Activated CD4-positive, alpha-beta T cell treated with anti-CD3 and anti-CD28 coated beads, Interleukin-2, amount 10 ng/mL, durations not matched to agents 24 days and 14 days (primary cell): Measurements from ENCODE around the gene OR1N2. TPM values are rescaled to one million over a fixed set of nuclear protein-coding genes. Genes with fewer than 3 reads are reported as not detected.
"Not testable (repeated sequence)": the region's sequence is repeated elsewhere in the genome, so short reads cannot be mapped to it uniquely, and the experiment has no call there.

Experiments used
- DNase-seq: peaks from one replicate; pipeline ENCODE4 v3.0.0; 2022
- H3K27ac Mint-ChIP-seq: one replicate; pipeline ENCODE4 v1.8.0; 2022; ENCODE audit warnings: mild to moderate bottlenecking, mixed read lengths
- H3K27me3 Mint-ChIP-seq: one replicate; pipeline ENCODE4 v1.8.0; 2022; ENCODE audit warnings: mixed read lengths
- H3K36me3 Mint-ChIP-seq: one replicate; pipeline ENCODE4 v1.8.0; 2022; ENCODE audit warnings: low read depth, mild to moderate bottlenecking, mixed read lengths
- H3K4me1 Mint-ChIP-seq: one replicate; pipeline ENCODE4 v1.8.0; 2021; ENCODE audit warnings: mixed read lengths
- H3K4me3 Mint-ChIP-seq: one replicate; pipeline ENCODE4 v1.8.0; 2022; ENCODE audit warnings: mild to moderate bottlenecking, moderate library complexity, mixed read lengths
- H3K9me3 Mint-ChIP-seq: one replicate; pipeline ENCODE4 v1.8.0; 2021; ENCODE audit warnings: mixed read lengths
- intact Hi-C: fragments of 100-400 bp; cut with micrococcal nuclease; formaldehyde crosslinking; loops from one replicate; pipeline ENCODE4 v1.15.1; 2023
- total RNA-seq: library from RNA; stranded (reverse); gene quantifications from 2 replicates; pipeline ENCODE4 v1.2.3, GENCODE V29; 2022

OR1N2 gene, protein sequence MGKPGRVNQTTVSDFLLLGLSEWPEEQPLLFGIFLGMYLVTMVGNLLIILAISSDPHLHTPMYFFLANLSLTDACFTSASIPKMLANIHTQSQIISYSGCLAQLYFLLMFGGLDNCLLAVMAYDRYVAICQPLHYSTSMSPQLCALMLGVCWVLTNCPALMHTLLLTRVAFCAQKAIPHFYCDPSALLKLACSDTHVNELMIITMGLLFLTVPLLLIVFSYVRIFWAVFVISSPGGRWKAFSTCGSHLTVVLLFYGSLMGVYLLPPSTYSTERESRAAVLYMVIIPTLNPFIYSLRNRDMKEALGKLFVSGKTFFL
- not detected in 2 replicates for total RNA-seq

DNA sequence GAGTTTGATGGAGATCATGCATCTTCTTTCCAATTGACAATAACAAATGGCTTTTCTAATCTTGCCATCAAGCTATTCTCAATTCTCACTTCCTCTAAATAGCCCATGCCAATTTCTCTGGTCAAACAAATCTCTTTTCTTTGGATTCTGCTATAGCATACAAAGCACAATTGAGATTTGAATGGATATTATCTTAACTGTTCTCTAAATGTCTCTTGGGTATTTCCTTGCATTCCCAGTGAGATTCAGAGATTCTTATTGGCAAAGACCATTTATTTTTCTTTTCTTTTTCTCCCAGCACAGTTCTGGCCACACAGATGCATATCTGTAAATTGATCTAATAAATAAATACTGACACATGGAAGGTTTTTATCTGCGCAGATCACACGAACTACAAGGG, at the start of gene OR1N2:
Gene OR1N2 (plus strand): TSS at position 301 of the 400 bp plus-strand sequence. CDS start 100 bp downstream, outside the sequence.
- DNase-seq, result no peak
- peaks cover 15% of the 10 kb centered on the region for H3K27me3 Mint-ChIP-seq
- no peaks in the 10 kb centered on the region for H3K36me3 Mint-ChIP-seq
- H3K4me3 Mint-ChIP-seq, result no peak within 1 kb of the TSS
- no peak within 1 kb of the TSS for H3K27ac Mint-ChIP-seq
- no peaks in the 10 kb centered on the region for H3K9me3 Mint-ChIP-seq
- intact Hi-C loops, result no loop called here
- no peaks in the 10 kb centered on the region for H3K4me1 Mint-ChIP-seq

DNA sequence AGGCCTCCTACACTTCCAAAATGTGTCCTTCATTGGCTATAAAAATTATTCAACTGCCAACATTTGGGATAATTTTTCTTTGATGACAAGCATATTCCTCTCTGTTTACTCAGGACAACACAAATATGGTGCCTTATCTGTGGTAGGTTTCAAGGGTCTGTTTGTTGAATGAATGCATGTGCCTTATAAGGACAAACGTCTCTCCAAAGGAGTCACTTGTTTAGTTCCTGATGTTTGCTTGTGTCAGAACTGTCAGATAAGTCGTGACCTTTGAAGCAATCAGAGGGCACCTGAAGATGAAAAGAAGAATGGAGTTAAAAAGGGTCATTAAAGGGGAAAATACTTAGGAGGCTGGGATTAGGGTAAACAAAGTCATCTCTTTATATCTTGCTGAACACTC, 45.9 kb upstream of the OR1N2 start:
- Mint-ChIP-seq H3K4me1 (no peaks in the 10 kb centered on the region), H3K27ac (no peak overlapping the region), H3K36me3 (no peaks in the 10 kb centered on the region), H3K4me3 (no peak overlapping the region), H3K27me3 (peaks cover 12% of the 10 kb centered on the region), H3K9me3 (no peaks in the 10 kb centered on the region)
- no peak for DNase-seq
- intact Hi-C loops, result no loop called here

DNA sequence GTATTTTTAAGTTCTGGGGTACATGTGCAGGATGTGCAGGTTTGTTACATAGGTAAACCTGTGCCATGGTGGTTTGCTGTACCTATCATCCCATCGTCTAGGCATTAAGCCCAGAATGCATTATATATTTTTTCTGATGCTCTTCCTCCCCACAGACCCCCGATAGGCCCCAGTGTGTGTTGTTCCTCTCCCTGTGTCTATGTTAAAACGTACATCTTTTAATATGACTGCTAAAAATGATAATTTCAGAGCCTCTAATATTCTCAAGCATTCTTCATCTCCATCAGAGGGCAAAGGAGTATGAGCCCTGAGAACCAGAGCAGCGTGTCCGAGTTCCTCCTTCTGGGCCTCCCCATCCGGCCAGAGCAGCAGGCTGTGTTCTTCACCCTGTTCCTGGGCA, 42.4 kb upstream of the OR1N2 start, which contains the start of gene OR1J2:
Gene OR1J2 (plus strand): TSS at position 301 of the 400 bp plus-strand sequence. CDS start 0 bp downstream, at position 301.
- DNase-seq, result no peak
- Mint-ChIP-seq H3K4me3 (no peak within 1 kb of the TSS), H3K36me3 (no peaks in the 10 kb centered on the region), H3K9me3 (no peaks in the 10 kb centered on the region), H3K27ac (no peak within 1 kb of the TSS), H3K27me3 (peaks cover 10% of the 10 kb centered on the region), H3K4me1 (no peaks in the 10 kb centered on the region)
- intact Hi-C loops, result no loop called here

DNA sequence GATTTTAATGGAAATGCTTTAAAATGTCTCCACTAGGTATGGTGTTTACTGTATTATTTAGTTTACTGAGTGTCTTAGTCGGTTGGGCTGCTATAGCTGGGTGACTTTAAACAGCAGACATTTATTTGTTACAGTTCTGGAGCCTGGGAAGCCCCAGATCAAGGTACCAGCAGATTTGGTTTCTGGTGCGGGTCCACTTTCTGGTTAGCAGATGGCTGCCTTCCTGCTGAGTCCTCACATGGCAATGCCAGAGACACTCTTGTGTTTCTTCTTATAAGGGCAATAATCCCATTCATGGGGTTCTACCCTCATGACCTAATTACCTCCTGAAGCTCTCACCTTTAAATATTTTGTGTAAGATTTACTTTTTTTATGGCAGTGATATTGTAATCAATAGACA, 34.7 kb upstream of the OR1N2 start:
- DNase-seq, result no peak
- H3K36me3 Mint-ChIP-seq, result no peaks in the 10 kb centered on the region
- no peak overlapping the region for H3K4me3 Mint-ChIP-seq
- peaks cover 5% of the 10 kb centered on the region for H3K27me3 Mint-ChIP-seq
- no peak overlapping the region for H3K27ac Mint-ChIP-seq
- no peaks in the 10 kb centered on the region for H3K9me3 Mint-ChIP-seq
- intact Hi-C loops, result no loop called here
- H3K4me1 Mint-ChIP-seq, result no peaks in the 10 kb centered on the region

DNA sequence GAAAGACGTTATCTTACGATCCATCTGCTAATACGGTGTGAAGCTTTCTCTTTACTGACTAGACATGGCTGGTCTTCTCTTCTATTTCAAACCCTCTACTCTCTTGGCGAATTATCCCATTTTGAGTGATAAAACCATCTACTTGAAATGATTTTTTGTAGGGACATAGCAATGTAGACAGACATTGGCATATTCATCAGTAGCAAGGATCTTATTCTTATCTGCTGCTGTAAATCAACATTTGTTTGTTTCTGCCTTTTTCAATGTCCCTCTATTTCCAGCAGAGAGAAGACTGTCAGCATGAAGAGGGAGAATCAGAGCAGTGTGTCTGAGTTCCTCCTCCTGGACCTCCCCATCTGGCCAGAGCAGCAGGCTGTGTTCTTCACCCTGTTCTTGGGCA, 34.1 kb upstream of the OR1N2 start, which contains the start of gene OR1J4:
Gene OR1J4 (plus strand): TSS at position 301 of the 400 bp plus-strand sequence. CDS start 0 bp downstream, at position 301.
- peaks cover 5% of the 10 kb centered on the region for H3K27me3 Mint-ChIP-seq
- no peak for DNase-seq
- no peak within 1 kb of the TSS for H3K4me3 Mint-ChIP-seq
- no peak within 1 kb of the TSS for H3K27ac Mint-ChIP-seq
- no peaks in the 10 kb centered on the region for H3K36me3 Mint-ChIP-seq
- H3K9me3 Mint-ChIP-seq, result no peaks in the 10 kb centered on the region
- no peaks in the 10 kb centered on the region for H3K4me1 Mint-ChIP-seq
- intact Hi-C loops, result no loop called here

DNA sequence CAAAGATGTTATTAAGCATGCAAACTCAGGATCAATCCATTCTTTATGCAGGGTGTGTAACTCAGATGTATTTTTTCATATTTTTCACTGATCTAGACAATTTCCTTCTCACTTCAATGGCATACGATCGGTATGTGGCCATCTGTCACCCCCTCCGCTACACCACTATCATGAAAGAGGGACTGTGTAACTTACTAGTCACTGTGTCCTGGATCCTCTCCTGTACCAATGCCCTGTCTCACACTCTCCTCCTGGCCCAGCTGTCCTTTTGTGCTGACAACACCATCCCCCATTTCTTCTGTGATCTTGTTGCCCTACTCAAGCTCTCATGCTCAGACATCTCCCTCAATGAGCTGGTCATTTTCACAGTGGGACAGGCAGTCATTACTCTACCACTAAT, 33.5 kb upstream of the OR1N2 start:
- H3K4me3 Mint-ChIP-seq, result no peak overlapping the region
- intact Hi-C loops, result no loop called here
- no peaks in the 10 kb centered on the region for H3K4me1 Mint-ChIP-seq
- no peaks in the 10 kb centered on the region for H3K36me3 Mint-ChIP-seq
- no peak overlapping the region for H3K27ac Mint-ChIP-seq
- H3K9me3 Mint-ChIP-seq, result no peaks in the 10 kb centered on the region
- H3K27me3 Mint-ChIP-seq, result peaks cover 2% of the 10 kb centered on the region
- no peak for DNase-seq

DNA sequence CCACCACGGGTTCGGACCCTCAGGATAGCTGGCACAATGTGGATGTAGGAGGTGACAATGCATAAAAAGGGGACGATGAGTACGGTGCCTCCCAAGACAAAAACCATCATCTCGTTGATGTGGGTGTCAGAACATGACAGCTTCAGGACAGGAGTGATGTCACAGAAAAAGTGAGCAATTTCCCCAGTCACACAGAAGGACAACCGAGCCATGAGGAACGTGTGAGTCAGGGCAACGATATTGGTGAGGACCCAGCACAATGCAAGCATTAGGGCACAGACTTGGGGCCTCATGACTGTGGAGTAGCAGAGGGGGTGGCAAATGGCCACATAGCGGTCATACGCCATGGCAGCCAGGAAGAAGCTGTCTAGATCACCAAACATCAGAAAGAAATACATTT, 26.3 kb upstream of the OR1N2 start:
- Mint-ChIP-seq H3K27me3 (no peaks in the 10 kb centered on the region), H3K36me3 (no peaks in the 10 kb centered on the region), H3K27ac (no peak overlapping the region), H3K9me3 (no peaks in the 10 kb centered on the region), H3K4me3 (no peak overlapping the region), H3K4me1 (no peaks in the 10 kb centered on the region)
- DNase-seq, result no peak
- intact Hi-C loops, result no loop called here

DNA sequence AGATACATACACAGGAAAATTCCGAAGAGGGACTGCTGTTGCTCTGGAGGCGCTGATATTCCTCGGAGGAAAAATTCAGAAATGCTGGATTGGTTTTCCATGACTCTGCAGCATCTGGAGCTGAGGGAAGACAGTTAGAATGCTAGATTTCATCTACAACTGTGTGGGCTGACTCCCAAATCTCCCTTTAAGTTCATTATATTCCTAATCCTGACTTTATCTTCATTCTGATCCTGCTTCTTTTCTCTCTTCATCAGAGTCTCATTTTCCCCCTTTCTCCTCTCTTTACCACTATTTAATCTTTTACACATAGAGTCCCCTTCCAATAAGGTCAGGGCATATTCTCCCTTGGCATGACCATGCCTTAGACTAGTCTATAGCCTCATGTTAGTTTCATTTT, 25.7 kb upstream of the OR1N2 start, which contains the start of gene OR1N1:
Gene OR1N1 (minus strand): TSS at position 101 of the 400 bp plus-strand sequence. CDS start 0 bp downstream, at position 101.
- no peaks in the 10 kb centered on the region for H3K27me3 Mint-ChIP-seq
- no peak within 1 kb of the TSS for H3K27ac Mint-ChIP-seq
- no peaks in the 10 kb centered on the region for H3K9me3 Mint-ChIP-seq
- intact Hi-C loops, result no loop called here
- no peaks in the 10 kb centered on the region for H3K36me3 Mint-ChIP-seq
- H3K4me1 Mint-ChIP-seq, result no peaks in the 10 kb centered on the region
- DNase-seq, result no peak
- H3K4me3 Mint-ChIP-seq, result no peak within 1 kb of the TSS

DNA sequence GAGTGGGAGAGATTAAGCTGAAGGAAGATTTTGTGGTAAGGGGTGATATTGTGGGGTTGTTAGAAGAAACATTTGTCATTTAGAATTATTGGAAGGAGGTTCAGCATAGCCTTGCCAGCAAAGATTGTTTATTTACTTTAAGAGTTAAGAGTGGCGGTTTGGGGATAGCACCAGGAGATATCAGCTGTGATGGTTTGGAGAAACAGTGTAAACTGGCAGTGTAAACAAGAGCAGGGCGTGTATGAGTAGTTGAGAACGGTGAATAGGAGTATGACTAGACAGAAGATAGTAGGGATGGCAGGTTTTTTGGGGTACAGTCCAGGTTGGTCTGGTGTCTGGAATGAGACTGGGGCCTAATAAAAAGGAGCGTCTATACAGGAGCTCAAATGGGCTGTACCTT, 21.8 kb upstream of the OR1N2 start:
- DNase-seq, H3K27ac Mint-ChIP-seq, H3K36me3 Mint-ChIP-seq, H3K9me3 Mint-ChIP-seq, H3K27me3 Mint-ChIP-seq, H3K4me1 Mint-ChIP-seq, intact Hi-C loops, H3K4me3 Mint-ChIP-seq: not testable (repeated sequence)

DNA sequence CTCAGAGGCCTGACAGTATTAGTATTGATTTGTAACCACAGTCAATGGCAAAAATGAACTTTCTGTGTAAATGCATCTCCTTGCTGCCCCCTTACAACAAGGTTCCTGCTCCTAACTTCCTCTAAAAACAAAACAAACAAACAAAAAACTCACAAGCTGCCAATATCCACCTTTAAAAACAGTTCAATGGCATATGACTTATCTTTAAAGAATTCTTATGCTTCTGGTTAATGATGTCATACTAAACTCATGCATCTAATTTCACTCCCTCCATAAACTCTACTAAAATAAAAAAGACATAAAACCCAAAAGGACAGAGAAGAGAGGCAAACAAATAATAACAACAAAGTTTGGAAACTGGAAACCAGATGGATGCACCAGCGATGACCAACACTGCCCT, 16.8 kb upstream of the OR1N2 start:
- intact Hi-C loops, result no loop called here
- DNase-seq, result no peak
- H3K9me3 Mint-ChIP-seq, result peaks cover 6% of the 10 kb centered on the region
- H3K4me3 Mint-ChIP-seq, result no peak overlapping the region
- no peaks in the 10 kb centered on the region for H3K36me3 Mint-ChIP-seq
- H3K4me1 Mint-ChIP-seq, result no peaks in the 10 kb centered on the region
- no peaks in the 10 kb centered on the region for H3K27me3 Mint-ChIP-seq
- H3K27ac Mint-ChIP-seq, result no peak overlapping the region

DNA sequence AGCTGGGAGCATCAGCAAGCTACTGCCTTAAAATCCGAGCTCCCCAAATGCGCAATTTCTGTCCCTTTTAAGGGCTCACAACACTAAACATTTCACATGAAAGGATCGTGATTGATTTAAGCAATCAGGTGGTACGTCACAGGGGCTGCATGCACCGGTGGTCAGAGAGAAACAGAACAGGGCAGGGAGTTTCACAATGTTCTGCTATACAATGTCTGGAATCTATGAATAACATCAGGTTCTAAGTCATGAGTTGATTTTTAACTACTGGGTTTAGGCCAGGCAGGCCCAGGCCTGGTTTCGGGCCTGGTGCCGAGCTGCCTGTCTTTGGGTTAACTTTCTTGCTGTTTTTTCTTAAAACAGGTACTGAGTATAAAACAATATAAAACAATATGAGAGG, 15.8 kb upstream of the OR1N2 start:
- H3K4me1 Mint-ChIP-seq, H3K9me3 Mint-ChIP-seq, H3K27me3 Mint-ChIP-seq, DNase-seq, intact Hi-C loops, H3K36me3 Mint-ChIP-seq, H3K27ac Mint-ChIP-seq, H3K4me3 Mint-ChIP-seq: not testable (repeated sequence)

DNA sequence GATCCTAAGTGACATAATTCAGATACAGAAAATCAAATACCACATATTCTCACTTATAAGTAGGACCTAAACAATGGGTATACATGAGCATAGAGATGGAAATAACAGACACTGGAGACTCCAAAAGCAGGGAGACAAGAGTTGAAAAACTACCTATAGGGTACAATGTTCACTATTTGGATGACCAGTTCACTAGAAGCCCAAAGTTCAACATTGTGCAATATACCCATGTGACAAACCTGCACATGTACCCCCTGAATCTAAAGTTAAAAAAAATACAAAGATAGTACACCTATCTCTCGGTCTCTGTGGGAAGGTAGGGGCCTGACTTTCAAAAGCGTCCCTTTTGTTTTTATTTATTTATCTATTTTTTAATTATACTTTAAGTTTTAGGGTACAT, 14.2 kb upstream of the OR1N2 start:
- intact Hi-C loops, result no loop called here
- DNase-seq, result no peak
- Mint-ChIP-seq H3K27ac (no peak overlapping the region), H3K4me3 (no peak overlapping the region), H3K27me3 (peaks cover 2% of the 10 kb centered on the region), H3K36me3 (no peaks in the 10 kb centered on the region), H3K4me1 (no peaks in the 10 kb centered on the region), H3K9me3 (peaks cover 6% of the 10 kb centered on the region)

DNA sequence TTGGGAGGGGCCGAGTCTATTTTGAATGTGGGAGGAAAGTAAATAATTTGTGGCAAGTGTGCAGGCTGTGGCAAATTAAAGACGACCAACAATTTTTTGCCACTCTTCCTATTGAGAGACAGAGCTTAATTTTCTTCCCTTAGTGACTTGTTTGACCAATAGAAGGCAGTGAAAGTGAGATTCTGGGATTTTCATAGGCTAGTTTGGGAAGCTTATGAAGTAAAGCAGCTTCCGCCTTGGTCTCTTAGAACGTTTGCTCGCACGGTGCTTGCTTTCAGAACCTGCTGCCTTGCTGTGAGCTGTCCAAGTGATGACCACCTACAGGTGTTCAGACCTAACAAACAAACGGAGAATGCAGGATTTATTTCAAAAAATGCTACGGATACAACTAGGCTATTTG, 6.7 kb upstream of the OR1N2 start:
- intact Hi-C loops, result no loop called here
- H3K27ac Mint-ChIP-seq, result no peak overlapping the region
- no peak overlapping the region for H3K4me3 Mint-ChIP-seq
- H3K9me3 Mint-ChIP-seq, result no peaks in the 10 kb centered on the region
- H3K36me3 Mint-ChIP-seq, result no peaks in the 10 kb centered on the region
- no peaks in the 10 kb centered on the region for H3K4me1 Mint-ChIP-seq
- DNase-seq, result no peak
- H3K27me3 Mint-ChIP-seq, result peaks cover 4% of the 10 kb centered on the region

DNA sequence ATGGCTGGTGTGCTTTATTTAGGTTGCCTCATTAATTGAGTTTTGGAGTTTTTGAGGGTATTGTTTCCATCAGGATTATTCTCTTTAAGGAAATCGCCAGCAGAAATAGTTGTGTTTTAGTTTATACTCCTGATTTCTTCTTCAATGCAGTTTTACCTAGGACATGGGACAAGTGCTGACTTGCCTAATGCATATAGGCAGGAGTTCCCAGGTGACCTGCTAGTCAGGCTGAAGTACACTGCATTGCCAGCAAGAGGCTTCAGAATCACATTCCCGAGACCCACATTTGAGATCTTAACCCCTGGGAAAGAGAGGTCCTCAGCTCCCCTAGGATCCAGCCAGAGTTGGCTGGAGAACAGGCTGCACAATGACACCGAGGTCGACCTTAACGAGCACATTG, 1.5 kb upstream of the OR1N2 start:
- no peak overlapping the region for H3K27ac Mint-ChIP-seq
- H3K4me1 Mint-ChIP-seq, result no peaks in the 10 kb centered on the region
- no peak for DNase-seq
- H3K9me3 Mint-ChIP-seq, result no peaks in the 10 kb centered on the region
- intact Hi-C loops, result no loop called here
- no peak overlapping the region for H3K4me3 Mint-ChIP-seq
- no peaks in the 10 kb centered on the region for H3K36me3 Mint-ChIP-seq
- peaks cover 14% of the 10 kb centered on the region for H3K27me3 Mint-ChIP-seq

DNA sequence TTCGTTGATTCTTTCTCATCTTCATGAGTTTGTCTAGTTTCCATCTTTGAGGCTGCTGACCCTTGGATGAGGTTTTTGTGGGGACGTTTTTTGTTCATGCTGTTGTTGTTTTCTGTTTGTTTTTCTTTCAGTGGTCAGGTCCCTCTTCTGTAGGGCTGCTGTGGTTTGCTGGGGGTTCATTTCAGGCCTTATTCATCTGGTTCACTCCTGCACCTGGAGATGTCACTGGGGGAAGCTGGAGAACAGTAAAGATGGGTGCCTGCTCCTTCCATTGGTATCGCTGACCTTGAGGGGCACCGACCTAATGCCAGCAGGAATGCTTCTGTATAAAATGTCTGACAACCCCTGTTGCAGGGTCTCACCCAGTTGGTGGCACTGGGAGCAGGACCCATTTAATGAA, 8.5 kb downstream of the OR1N2 start:
- DNase-seq, result no peak
- Mint-ChIP-seq H3K9me3 (peaks cover 9% of the 10 kb centered on the region), H3K4me1 (peaks cover 3% of the 10 kb centered on the region), H3K36me3 (no peaks in the 10 kb centered on the region), H3K27me3 (peaks cover 5% of the 10 kb centered on the region), H3K27ac (no peak overlapping the region), H3K4me3 (no peak overlapping the region)
- intact Hi-C loops, result no loop called here
